ENCODE data around the gene CNTNAP2. TPM values are rescaled to one million over a fixed set of nuclear protein-coding genes. Genes with fewer than 3 reads are reported as not detected.

Gene CNTNAP2
- total RNA-seq, 1 experiment from 2014 or later = 64.5 TPM

- Histone ChIP-seq H3K23me2 (ENCODE audit: insufficient read length, low read depth, low read length, poor library complexity, severe bottlenecking) (no peaks in the 10 kb centered on the region), H4K91ac (ENCODE audit: insufficient read length, low read depth, low read length) (no peak overlapping the region), H3K56ac (ENCODE audit: insufficient read length, low read depth, low read length) (no peak overlapping the region), H4K20me1 (ENCODE audit: control insufficient read depth, insufficient read depth, insufficient read length) (no peaks in the 10 kb centered on the region), H3K4ac (ENCODE audit: low read depth, low read length) (no peak overlapping the region), H3K79me2 (ENCODE audit: insufficient read depth, low read length) (no peaks in the 10 kb centered on the region), H3K4me2 (ENCODE audit: insufficient read depth, insufficient read length, low read length) (no peak overlapping the region), H4K5ac (ENCODE audit: insufficient read length, low read depth, low read length) (no peak overlapping the region), H2AFZ (ENCODE audit: low read length) (no peak overlapping the region), H2BK5ac (ENCODE audit: insufficient read length, low read length) (no peak overlapping the region), H3K4me1 (ENCODE audit: insufficient read depth, low read length) (no peaks in the 10 kb centered on the region), H3K27me3 (ENCODE audit: insufficient read depth, low read length) (no peaks in the 10 kb centered on the region), H4K8ac (replicated peaks; ENCODE audit: insufficient read length, low read depth, low read length) (no peak overlapping the region), H2BK12ac (ENCODE audit: insufficient read length, low read depth, low read length) (no peak overlapping the region), H2BK120ac (ENCODE audit: low read depth, low read length, poor library complexity, severe bottlenecking) (no peak overlapping the region), H3K27ac (ENCODE audit: insufficient read length, low read depth, low read length) (no peak overlapping the region), H3K9me3 (ENCODE audit: control insufficient read depth, low read depth, low read length) (no peaks in the 10 kb centered on the region), H3T11ph (ENCODE audit: low read length) (no peak overlapping the region), H3K9ac (ENCODE audit: extremely low read depth, insufficient read length, low read length) (no peak overlapping the region), H2AK5ac (ENCODE audit: insufficient read length, low read length) (no peak overlapping the region), H2BK20ac (ENCODE audit: low read depth, low read length, poor library complexity, severe bottlenecking) (no peak overlapping the region), H2BK15ac (ENCODE audit: low read depth, low read length) (no peak overlapping the region), H3K14ac (ENCODE audit: insufficient read depth, low read length) (no peak overlapping the region), H3K79me1 (ENCODE audit: insufficient read depth, low read depth, low read length, poor library complexity, severe bottlenecking) (no peaks in the 10 kb centered on the region), H3K23ac (ENCODE audit: insufficient read length, low read depth, low read length) (no peak overlapping the region), H3K18ac (ENCODE audit: insufficient read length, low read depth, low read length) (no peak overlapping the region)
- TF ChIP-seq CTCF (conservative IDR thresholded peaks at IDR 0.05) = no peak
- no peaks in the 10 kb centered on the region for H3K27me3 Mint-ChIP-seq (ENCODE audit: low read depth)
- peaks cover 7 to 9% of the 10 kb centered on the region in 2 experiments for H3K4me1 Mint-ChIP-seq
- H3K36me3 Mint-ChIP-seq (ENCODE audit: insufficient read depth in 1 of 3, low read depth in 3 of 3) = no peaks in the 10 kb centered on the region
- no CpG with 5 or more reads among the region's 2 CpGs for WGBS (ENCODE audit: extremely low coverage, insufficient read length, low lambda C conversion rate)
- no peak for DNase-seq
- no peak overlapping the region for H3K4me3 Mint-ChIP-seq
- peak overlapping the region in 1 of 3 experiments; percentile 6; a peak in 1 of 7 replicates for H3K27ac Mint-ChIP-seq
- no peaks in the 10 kb centered on the region for H3K9me3 Mint-ChIP-seq
Measured at GRCh38 chr7:146177301-146177700, 60.7 kb downstream of the CNTNAP2 start.
